Type B pancreatic cell (in vitro differentiated cells): Measurements from ENCODE around the gene C16orf89. TPM values are rescaled to one million over a fixed set of nuclear protein-coding genes. Genes with fewer than 3 reads are reported as not detected.
A peak's percentile ranks its signal among the peaks of the same experiment; 100 is the strongest.

Source experiments
- DNase-seq: peaks from one replicate; pipeline ENCODE4 v3.0.0; 2021; ENCODE audit warnings: mixed read lengths; ENCODE audit not compliant: unreplicated experiment; ENCODE audit errors: extremely low spot score
- H3K27ac Mint-ChIP-seq: 2 replicates; pipeline ENCODE4 v1.8.0; 2021; ENCODE audit warnings: mild to moderate bottlenecking, mixed read lengths
- H3K27me3 Mint-ChIP-seq: 2 replicates; pipeline ENCODE4 v1.8.0; 2021; ENCODE audit warnings: mixed read lengths
- H3K36me3 Mint-ChIP-seq: 2 replicates; pipeline ENCODE4 v1.8.0; 2021; ENCODE audit warnings: mixed read lengths
- H3K4me1 Mint-ChIP-seq: one replicate; pipeline ENCODE4 v1.8.0; 2021; ENCODE audit warnings: mixed read lengths; ENCODE audit not compliant: unreplicated experiment
- H3K4me3 Mint-ChIP-seq: 2 replicates; pipeline ENCODE4 v1.8.0; 2021; ENCODE audit warnings: mild to moderate bottlenecking, mixed read lengths
- H3K9me3 Mint-ChIP-seq: 2 replicates; pipeline ENCODE4 v1.8.0; 2021; ENCODE audit warnings: mixed read lengths
- CTCF ChIP-seq: fragments of 200-600 bp; sonication (generic); conservative IDR thresholded peaks from 2 replicates; pipeline ENCODE4 v1.5.0; 2021; ENCODE audit warnings: antibody characterized with exemption, mild to moderate bottlenecking
- total RNA-seq: library from RNA; stranded (reverse); gene quantifications from 2 replicates; pipeline ENCODE4 v1.2.1, GENCODE V29; 2021; ENCODE audit warnings: low replicate concordance

The C16orf89 gene
- total RNA-seq, 1 donor from 2014 or later = 0.75 TPM

- Mint-ChIP-seq H3K9me3 (no peaks in the 10 kb centered on the region), H3K4me3 (no peak overlapping the region), H3K36me3 (no peaks in the 10 kb centered on the region), H3K27me3 (peaks cover 2% of the 10 kb centered on the region), H3K4me1 (peaks cover 7% of the 10 kb centered on the region), H3K27ac (no peak overlapping the region)
- DNase-seq = no peak
- TF ChIP-seq CTCF = no peak
Observed at GRCh38 chr16:5028950-5029475, 36.7 kb downstream of the C16orf89 start.

- peaks cover 2% of the 10 kb centered on the region for H3K4me1 Mint-ChIP-seq
- no peak overlapping the region for H3K4me3 Mint-ChIP-seq
- no peak overlapping the region for H3K27ac Mint-ChIP-seq
Observed at GRCh38 chr16:5027575-5028235, 38.1 kb downstream of the C16orf89 start.

GRCh38 chr16:5027086-5027485 is 38.7 kb downstream of the C16orf89 start:
- Mint-ChIP-seq H3K9me3 (no peaks in the 10 kb centered on the region), H3K27me3 (no peaks in the 10 kb centered on the region), H3K4me3 (no peak overlapping the region), H3K36me3 (no peaks in the 10 kb centered on the region), H3K4me1 (no peaks in the 10 kb centered on the region), H3K27ac (no peak overlapping the region)
- no peak for DNase-seq
- no peak for TF ChIP-seq CTCF

More at GRCh38 chr16:5027575-5028235, 38.1 kb downstream of the C16orf89 start:
- Mint-ChIP-seq H3K9me3 (no peaks in the 10 kb centered on the region), H3K36me3 (no peaks in the 10 kb centered on the region), H3K27me3 (no peaks in the 10 kb centered on the region)
- DNase-seq = no peak
- TF ChIP-seq CTCF = no peak

- no peaks in the 10 kb centered on the region for H3K4me1 Mint-ChIP-seq
- DNase-seq = no peak
- H3K9me3 Mint-ChIP-seq = no peaks in the 10 kb centered on the region
- no peaks in the 10 kb centered on the region for H3K27me3 Mint-ChIP-seq
- TF ChIP-seq CTCF = no peak
- no peak overlapping the region for H3K27ac Mint-ChIP-seq
- H3K4me3 Mint-ChIP-seq = no peak overlapping the region
- no peaks in the 10 kb centered on the region for H3K36me3 Mint-ChIP-seq
Observed at GRCh38 chr16:5026664-5027063, 39.1 kb downstream of the C16orf89 start.

- DNase-seq = no peak
- peak; percentile 63 for TF ChIP-seq CTCF
- Mint-ChIP-seq H3K27ac (no peak overlapping the region), H3K9me3 (no peaks in the 10 kb centered on the region), H3K4me1 (no peaks in the 10 kb centered on the region), H3K27me3 (no peaks in the 10 kb centered on the region), H3K4me3 (no peak overlapping the region), H3K36me3 (no peaks in the 10 kb centered on the region)
Observed at GRCh38 chr16:5025171-5025632, 40.6 kb downstream of the C16orf89 start.
